ENCODE measurements around the gene RETREG1.
"Not testable (repeated sequence)": the region's sequence is repeated elsewhere in the genome, so short reads cannot be mapped to it uniquely, and the experiment has no call there.

RETREG1 gene

GRCh38 chr5:16446993-16447392 is 169.8 kb downstream of the RETREG1 start:
- no peak for DNase-seq

GRCh38 chr5:16437977-16438376 is 178.8 kb downstream of the RETREG1 start:
- no peak for DNase-seq

- not testable (repeated sequence) for DNase-seq
Observed at GRCh38 chr5:16436065-16436682, 180.6 kb downstream of the RETREG1 start.

GRCh38 chr5:16431490-16431889 is 185.3 kb downstream of the RETREG1 start:
- DNase-seq = no peak

GRCh38 chr5:16430349-16431089 is 186.3 kb downstream of the RETREG1 start:
- DNase-seq = no peak

- DNase-seq = no peak
Observed at GRCh38 chr5:16428359-16428758, 188.4 kb downstream of the RETREG1 start.

- DNase-seq = no peak
Observed at GRCh38 chr5:16427587-16427986, 189.2 kb downstream of the RETREG1 start.
